KBM-7 (cell line): Measurements from ENCODE around the gene OR52I1.

Experiments
- DNase-seq: peaks from one replicate; pipeline ENCODE4 v3.0.0-alpha.2; 2015
- in situ Hi-C: fragments of 300-500 bp; cut with MboI; formaldehyde crosslinking; loops from 2 replicates; pipeline ENCODE4 v1.14.3; 2020; ENCODE audit warnings: low sequenced_read_pairs, low pct_unique_long_range_greater_than_20kb, mixed read lengths

OR52I1 gene

DNA sequence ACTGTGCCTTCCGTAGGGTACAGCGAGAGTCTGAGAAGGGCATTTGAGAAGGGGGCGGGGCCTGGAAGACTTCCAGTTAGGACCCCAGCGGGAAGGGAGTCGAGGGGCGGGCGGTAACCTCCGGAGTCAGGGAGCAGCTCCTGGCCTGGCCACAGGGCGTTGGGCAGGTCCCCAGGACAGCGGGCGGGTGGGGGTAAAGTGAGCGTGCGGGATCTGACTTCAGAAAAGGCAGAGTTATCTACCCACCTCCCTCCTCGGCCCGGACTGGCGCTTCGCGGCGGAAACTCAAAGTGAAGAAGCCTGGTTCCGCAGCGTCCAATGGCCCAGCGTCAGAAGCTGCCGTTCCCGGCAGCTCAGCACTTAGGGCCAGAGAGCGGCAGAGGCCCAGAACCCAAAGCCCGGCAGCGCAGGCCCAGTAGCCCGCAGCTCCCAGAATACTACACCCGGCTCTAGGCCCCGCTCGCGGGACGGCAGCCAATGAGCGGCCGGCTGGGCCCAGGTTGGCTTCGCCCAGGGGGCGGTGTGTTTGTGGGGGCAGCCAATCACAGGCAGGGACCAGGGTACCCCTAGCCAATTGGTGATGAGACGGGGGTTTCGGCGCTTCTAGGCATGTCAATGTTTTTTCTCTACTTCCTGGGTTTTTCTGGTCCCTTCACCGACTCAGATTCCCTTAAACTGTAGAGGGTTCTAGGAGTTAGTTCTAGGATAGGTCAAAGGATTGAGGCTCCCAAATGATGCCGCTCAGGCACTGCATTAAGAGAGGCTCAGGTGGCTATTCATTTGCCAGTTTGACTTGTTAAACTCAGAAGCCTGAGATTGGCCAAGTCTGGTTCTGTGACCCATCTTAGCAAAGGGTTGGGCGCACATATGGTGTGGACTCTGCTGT, 14.2 kb downstream of the OR52I1 start, which contains the start of gene TRIM68:
Gene TRIM68 (minus strand): TSS at position 451 of the 886 bp plus-strand sequence. CDS start 2,727 bp downstream, outside the sequence.
- peak; percentile 96 for DNase-seq
- in situ Hi-C loops: no loop called here

DNA sequence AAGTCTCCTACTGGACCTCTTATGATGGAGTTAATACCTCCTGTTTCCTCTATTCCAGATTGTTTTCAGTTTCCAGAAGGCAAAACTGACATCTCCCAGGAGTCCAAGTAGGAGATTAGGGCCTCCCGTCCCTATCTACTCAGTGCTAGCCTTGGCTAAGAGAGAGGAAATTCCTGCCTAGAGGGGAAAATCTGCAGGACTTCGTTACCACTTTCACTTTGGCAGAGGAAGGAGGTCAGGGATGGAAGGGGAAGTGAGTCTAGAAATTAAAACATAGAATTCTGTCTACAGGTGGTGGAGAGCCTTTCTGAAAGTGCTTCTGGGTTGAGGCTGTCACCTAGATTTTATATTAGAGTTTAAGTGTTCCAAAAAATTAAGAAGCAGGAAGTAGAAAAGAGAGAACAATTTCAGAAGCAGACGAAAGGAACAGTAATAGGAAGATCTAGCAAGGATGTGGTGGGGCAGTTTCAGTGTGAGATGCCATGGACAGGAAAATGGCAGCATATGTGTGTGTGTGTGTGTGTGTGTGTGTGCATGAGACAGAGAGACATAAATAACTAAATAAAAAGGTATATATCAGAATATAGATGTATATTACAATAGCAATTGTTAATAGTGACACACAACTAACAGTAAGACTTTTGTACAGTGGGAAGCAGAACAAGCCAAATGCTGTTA, 16.6 kb downstream of the OR52I1 start:
- in situ Hi-C loops: no loop called here
- DNase-seq: peak; percentile 14

- no peak for DNase-seq
These were observed 18.1 kb downstream of the OR52I1 start for GRCh38 chr11:4611986-4612385.

GRCh38 chr11:4615856-4616444, 22.1 kb downstream of the OR52I1 start:
- DNase-seq: no peak
- in situ Hi-C loops: no loop called here

More at GRCh38 chr11:4611986-4612385, 18.1 kb downstream of the OR52I1 start:
- in situ Hi-C loops: no loop called here

DNA sequence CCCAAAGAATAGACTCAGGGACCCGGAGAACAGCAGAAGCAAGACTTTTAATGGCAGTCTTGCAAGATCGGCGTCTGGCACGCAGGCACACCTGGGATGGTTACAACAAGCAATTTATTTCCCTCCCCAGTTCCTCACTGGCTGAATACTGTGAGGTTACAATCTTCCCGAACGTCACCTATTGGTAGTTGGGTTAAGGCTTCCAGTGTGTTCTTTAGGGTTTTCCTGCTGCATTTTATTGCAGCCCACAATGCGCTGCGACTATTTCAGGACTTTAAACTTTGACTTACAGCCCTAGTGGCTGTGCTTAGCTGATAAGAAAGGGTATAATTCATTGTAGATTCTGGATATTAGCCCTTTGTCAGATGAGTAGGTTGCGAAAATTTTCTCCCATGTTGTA, 25.7 kb downstream of the OR52I1 start:
- no peak for DNase-seq
- in situ Hi-C loops: no loop called here

- peak; percentile 48 for DNase-seq
- in situ Hi-C loops: loop anchor here (25.0 kb wide), 1 partner anchor 386 kb away; no protein-coding TSS in a partner anchor
These were observed 32.6 kb downstream of the OR52I1 start for GRCh38 chr11:4626207-4627099.

DNA sequence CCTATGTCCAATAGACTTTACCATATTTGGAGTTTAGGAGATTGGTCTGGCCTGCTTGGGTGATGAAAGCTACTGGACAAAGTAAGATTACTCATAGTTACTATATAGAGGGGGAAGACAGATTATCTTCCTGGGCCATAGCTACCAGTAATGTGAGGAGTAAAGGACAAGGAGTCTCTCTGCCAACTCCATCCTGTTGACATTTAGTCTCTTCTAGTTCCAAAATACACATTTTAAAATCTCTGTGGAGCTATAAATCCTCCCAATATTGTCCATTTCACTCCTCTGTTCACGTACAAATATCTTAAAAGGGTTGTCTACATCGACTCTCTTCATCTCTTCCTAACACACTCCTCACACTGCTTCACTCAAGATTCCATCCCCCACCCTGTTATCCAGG, 42.3 kb downstream of the OR52I1 start:
- in situ Hi-C loops: loop anchor here (25.0 kb wide), 1 partner anchor 376 kb away; no protein-coding TSS in a partner anchor
- no peak for DNase-seq

DNA sequence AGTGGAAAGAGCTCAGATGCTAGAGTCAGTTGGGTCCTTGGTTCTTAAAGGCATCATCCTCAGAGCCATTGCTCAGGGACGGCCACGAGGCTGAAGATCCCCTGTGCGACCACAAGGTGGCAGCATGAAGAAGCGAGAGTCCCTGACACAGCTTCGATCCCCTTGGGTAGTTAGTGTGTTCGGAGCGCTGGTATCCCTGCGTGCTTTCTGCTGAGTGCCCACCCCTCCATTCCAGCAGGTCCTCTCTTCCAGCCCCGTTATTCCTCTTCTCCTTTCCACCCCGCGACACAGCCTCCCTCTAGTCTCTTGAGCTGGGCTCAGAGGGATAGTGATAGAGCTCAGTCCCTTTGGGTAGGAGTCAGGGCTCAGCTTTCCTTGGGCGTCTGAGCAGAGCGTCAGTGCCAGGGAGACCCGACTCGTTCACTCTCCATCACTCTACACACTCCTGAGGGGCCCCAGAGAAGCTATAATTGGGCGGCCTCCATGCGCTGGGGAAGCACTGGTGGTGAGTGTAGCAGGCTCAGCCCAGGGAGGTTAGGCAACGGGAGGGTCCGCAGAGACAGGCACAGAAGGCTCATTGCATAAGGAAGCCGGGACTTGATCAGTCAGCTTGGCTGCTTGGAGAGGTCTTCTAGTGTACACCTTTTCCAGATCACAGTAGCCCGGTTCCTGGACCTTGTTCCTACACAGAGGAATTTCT, 43.3 kb downstream of the OR52I1 start, which contains the start of gene OR51D1:
Gene OR51D1 (plus strand): TSS at position 516 of the 700 bp plus-strand sequence. CDS start 2,314 bp downstream, outside the sequence.
- peak; percentile 71 for DNase-seq
- in situ Hi-C loops: loop anchor here (25.0 kb wide), 1 partner anchor 375 kb away; no protein-coding TSS in a partner anchor

DNA sequence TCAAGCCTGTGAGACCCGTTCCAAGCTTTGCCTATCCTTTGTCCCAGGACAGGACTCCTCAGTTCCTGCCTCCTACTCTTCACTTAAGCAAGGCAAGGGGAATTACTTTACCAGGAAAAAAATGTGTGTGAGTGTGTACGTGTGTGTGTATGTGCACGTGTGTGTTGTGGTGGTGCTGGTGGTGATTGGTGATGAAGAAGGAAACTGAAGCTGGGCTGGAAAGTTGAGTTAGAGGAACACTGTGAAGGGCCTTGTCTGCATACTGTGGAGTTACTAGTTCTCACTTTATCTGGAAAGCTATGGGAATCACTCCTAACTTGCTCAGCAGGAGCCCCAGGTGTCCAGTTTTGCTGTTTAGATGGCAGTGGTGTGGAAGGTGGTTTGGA, 43.8 kb downstream of the OR52I1 start:
- in situ Hi-C loops: loop anchor here (25.0 kb wide), 1 partner anchor 375 kb away; no protein-coding TSS in a partner anchor
- DNase-seq: no peak

DNA sequence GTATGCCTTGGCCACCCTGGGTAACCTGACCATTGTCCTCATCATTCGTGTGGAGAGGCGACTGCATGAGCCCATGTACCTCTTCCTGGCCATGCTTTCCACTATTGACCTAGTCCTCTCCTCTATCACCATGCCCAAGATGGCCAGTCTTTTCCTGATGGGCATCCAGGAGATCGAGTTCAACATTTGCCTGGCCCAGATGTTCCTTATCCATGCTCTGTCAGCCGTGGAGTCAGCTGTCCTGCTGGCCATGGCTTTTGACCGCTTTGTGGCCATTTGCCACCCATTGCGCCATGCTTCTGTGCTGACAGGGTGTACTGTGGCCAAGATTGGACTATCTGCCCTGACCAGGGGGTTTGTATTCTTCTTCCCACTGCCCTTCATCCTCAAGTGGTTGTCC, 46.1 kb downstream of the OR52I1 start:
- in situ Hi-C loops: loop anchor here (25.0 kb wide), 1 partner anchor 372 kb away; no protein-coding TSS in a partner anchor
- DNase-seq: no peak

- DNase-seq: no peak
- in situ Hi-C loops: loop anchor here (25.0 kb wide), 1 partner anchor 371 kb away; no protein-coding TSS in a partner anchor
These were observed 47.7 kb downstream of the OR52I1 start for GRCh38 chr11:4641501-4641900.

DNA sequence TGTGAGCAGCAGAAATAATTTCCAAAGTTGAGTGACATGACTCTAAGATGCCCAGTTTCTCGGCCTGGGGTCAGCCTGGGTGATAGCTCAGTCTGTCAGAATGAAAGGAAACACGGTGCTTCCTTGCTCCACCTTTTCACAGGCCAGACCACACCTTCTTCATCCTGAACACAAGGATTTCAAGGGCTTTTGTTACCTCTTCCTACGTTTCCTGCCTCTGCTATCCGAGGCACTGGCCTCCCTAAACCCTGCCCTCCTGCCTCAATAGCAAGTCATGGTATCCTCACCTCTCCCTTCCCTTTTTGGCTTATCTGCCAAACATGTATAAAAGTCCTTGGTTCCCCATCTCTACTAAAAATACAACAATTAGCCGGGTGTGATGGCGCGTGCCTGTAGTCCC, 48.2 kb downstream of the OR52I1 start:
- in situ Hi-C loops: loop anchor here (25.0 kb wide), 1 partner anchor 370 kb away; no protein-coding TSS in a partner anchor

DNA sequence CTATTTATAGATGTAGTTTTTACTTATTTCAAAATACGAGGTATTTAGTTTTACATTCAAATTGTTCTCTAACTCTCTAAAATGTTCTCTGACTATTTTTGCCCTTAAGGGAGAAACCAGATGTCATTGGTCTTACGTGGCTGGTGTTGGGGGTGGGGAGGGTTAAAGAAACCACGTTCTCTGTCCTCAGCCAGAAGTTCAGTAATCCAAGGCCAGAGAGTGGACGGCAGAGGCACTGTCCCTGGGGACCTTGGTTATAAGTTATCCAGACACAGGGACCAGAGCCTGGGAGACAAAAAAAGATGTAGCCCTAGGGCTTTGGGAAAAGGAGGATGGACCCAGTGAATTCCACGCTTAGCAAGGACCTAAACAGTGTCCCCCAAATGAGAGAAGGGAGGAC, 49.2 kb downstream of the OR52I1 start:
- DNase-seq: no peak

More for the DNA sequence above, 48.2 kb downstream of the OR52I1 start:
- DNase-seq: no peak

DNA sequence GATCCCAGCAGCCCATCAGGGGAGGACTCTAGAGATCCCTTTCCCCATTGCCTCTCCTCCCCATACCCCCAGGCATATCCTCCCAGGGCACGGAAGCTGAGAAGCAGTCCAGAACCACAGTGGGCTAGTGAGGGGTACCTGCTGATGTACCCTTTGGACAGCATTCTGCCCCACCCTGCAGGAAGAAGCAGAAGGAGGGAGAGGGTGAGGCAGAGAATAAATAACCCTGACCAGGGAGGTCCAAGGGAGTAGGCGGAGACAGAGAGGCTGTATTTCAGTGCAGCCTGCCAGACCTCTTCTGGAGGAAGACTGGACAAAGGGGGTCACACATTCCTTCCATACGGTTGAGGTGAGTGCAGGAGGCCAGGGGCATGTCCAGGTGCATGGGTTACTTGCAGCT, 49.8 kb downstream of the OR52I1 start, which contains the start of gene OR51E1:
Gene OR51E1 (plus strand): TSS at position 301 of the 400 bp plus-strand sequence. CDS start 8,545 bp downstream, outside the sequence.
- in situ Hi-C loops: loop anchor here (25.0 kb wide), 1 partner anchor 369 kb away; no protein-coding TSS in a partner anchor
- DNase-seq: no peak

More for the DNA sequence above, 49.2 kb downstream of the OR52I1 start:
- in situ Hi-C loops: loop anchor here (25.0 kb wide), 1 partner anchor 369 kb away; no protein-coding TSS in a partner anchor

- DNase-seq: no peak
- in situ Hi-C loops: loop anchor here (25.0 kb wide), 1 partner anchor 368 kb away; no protein-coding TSS in a partner anchor
These were observed 50.4 kb downstream of the OR52I1 start for GRCh38 chr11:4644233-4644632.
